Measurements from ENCODE around the gene SMYD3. TPM values are rescaled to one million over a fixed set of nuclear protein-coding genes. Genes with fewer than 3 reads are reported as not detected.
"Not testable (repeated sequence)": the region's sequence is repeated elsewhere in the genome, so short reads cannot be mapped to it uniquely, and the experiment has no call there.

The SMYD3 gene
- total RNA-seq, 2 experiments from 2014 or later = 22.6 to 27.0 TPM

GRCh38 chr1:245963649-245964048 is 543.4 kb downstream of the SMYD3 start:
- H3K27me3 Mint-ChIP-seq = no peaks in the 10 kb centered on the region

GRCh38 chr1:245962453-245962852 is 544.6 kb downstream of the SMYD3 start:
- no peak overlapping the region for H3K27ac Mint-ChIP-seq
- no peak overlapping the region for H3K4me3 Mint-ChIP-seq
- ATAC-seq (ENCODE audit: low read depth) (no peak), DNase-seq (no peak)
- H3K36me3 Mint-ChIP-seq = no peaks in the 10 kb centered on the region
- POLR2A ChIA-PET = no interaction called here
- H3K27me3 Mint-ChIP-seq = no peaks in the 10 kb centered on the region
- H3K9me3 Mint-ChIP-seq = peaks cover 1% of the 10 kb centered on the region
- H3K4me1 Mint-ChIP-seq = peaks cover 3% of the 10 kb centered on the region

More at GRCh38 chr1:245963649-245964048, 543.4 kb downstream of the SMYD3 start:
- DNase-seq (no peak), ATAC-seq (ENCODE audit: low read depth) (no peak)
- Mint-ChIP-seq H3K4me1 (peaks cover 3% of the 10 kb centered on the region), H3K9me3 (peaks cover 1% of the 10 kb centered on the region), H3K36me3 (no peaks in the 10 kb centered on the region), H3K4me3 (no peak overlapping the region), H3K27ac (no peak overlapping the region)
- POLR2A ChIA-PET = no interaction called here

GRCh38 chr1:245961137-245961540 is 545.9 kb downstream of the SMYD3 start:
- no peaks in the 10 kb centered on the region for H3K27me3 Mint-ChIP-seq
- no peak overlapping the region for H3K27ac Mint-ChIP-seq
- peaks cover 3% of the 10 kb centered on the region for H3K4me1 Mint-ChIP-seq
- no peaks in the 10 kb centered on the region for H3K36me3 Mint-ChIP-seq
- POLR2A ChIA-PET = no interaction called here
- H3K4me3 Mint-ChIP-seq = no peak overlapping the region
- DNase-seq (no peak), ATAC-seq (ENCODE audit: low read depth) (no peak)
- H3K9me3 Mint-ChIP-seq = peaks cover 1% of the 10 kb centered on the region

GRCh38 chr1:245960171-245960570 is 546.9 kb downstream of the SMYD3 start:
- ATAC-seq (ENCODE audit: low read depth) = no peak

GRCh38 chr1:245958016-245958415 is 549.1 kb downstream of the SMYD3 start:
- ATAC-seq (ENCODE audit: low read depth) (no peak), DNase-seq (no peak)
- Mint-ChIP-seq H3K4me3 (no peak overlapping the region), H3K27ac (no peak overlapping the region), H3K4me1 (peaks cover 16% of the 10 kb centered on the region), H3K9me3 (peaks cover 1% of the 10 kb centered on the region), H3K27me3 (no peaks in the 10 kb centered on the region), H3K36me3 (no peaks in the 10 kb centered on the region)
- POLR2A ChIA-PET = no interaction called here

More at GRCh38 chr1:245960171-245960570, 546.9 kb downstream of the SMYD3 start:
- POLR2A ChIA-PET = no interaction called here
- Mint-ChIP-seq H3K36me3 (no peaks in the 10 kb centered on the region), H3K27ac (no peak overlapping the region), H3K4me1 (peaks cover 3% of the 10 kb centered on the region), H3K4me3 (no peak overlapping the region), H3K9me3 (peaks cover 1% of the 10 kb centered on the region), H3K27me3 (no peaks in the 10 kb centered on the region)
- no peak for DNase-seq

GRCh38 chr1:245957427-245957826 is 549.7 kb downstream of the SMYD3 start:
- Mint-ChIP-seq H3K36me3 (no peaks in the 10 kb centered on the region), H3K27me3 (no peaks in the 10 kb centered on the region), H3K27ac (no peak overlapping the region), H3K4me1 (peaks cover 18% of the 10 kb centered on the region), H3K4me3 (no peak overlapping the region), H3K9me3 (peaks cover 1% of the 10 kb centered on the region)
- no peak for ATAC-seq (ENCODE audit: low read depth)
- POLR2A ChIA-PET = no interaction called here
- no peak for DNase-seq

GRCh38 chr1:245956225-245956624 is 550.9 kb downstream of the SMYD3 start:
- DNase-seq (no peak), ATAC-seq (ENCODE audit: low read depth) (peak; percentile 89)
- peaks cover 1% of the 10 kb centered on the region for H3K9me3 Mint-ChIP-seq
- peaks cover 21% of the 10 kb centered on the region for H3K4me1 Mint-ChIP-seq
- no peaks in the 10 kb centered on the region for H3K36me3 Mint-ChIP-seq
- POLR2A ChIA-PET = no interaction called here
- H3K4me3 Mint-ChIP-seq = no peak overlapping the region
- H3K27ac Mint-ChIP-seq = no peak overlapping the region
- H3K27me3 Mint-ChIP-seq = no peaks in the 10 kb centered on the region

GRCh38 chr1:245953876-245954660 is 553.0 kb downstream of the SMYD3 start:
- Mint-ChIP-seq H3K4me3 (peak overlapping the region; percentile 81), H3K4me1 (peaks cover 19% of the 10 kb centered on the region), H3K9me3 (no peaks in the 10 kb centered on the region), H3K36me3 (no peaks in the 10 kb centered on the region), H3K27me3 (no peaks in the 10 kb centered on the region), H3K27ac (peak overlapping the region; percentile 92)
- DNase-seq (peak; percentile 42), ATAC-seq (ENCODE audit: low read depth) (peak; percentile 6)
- POLR2A ChIA-PET = interaction anchor here (0.6 kb wide), 1 partner anchor 69 kb away, joined by 3 read pairs; no protein-coding TSS in a partner anchor

- Mint-ChIP-seq H3K27ac (peak overlapping the region; percentile 79), H3K4me1 (peaks cover 19% of the 10 kb centered on the region), H3K4me3 (peak overlapping the region; percentile 48), H3K9me3 (no peaks in the 10 kb centered on the region), H3K36me3 (no peaks in the 10 kb centered on the region), H3K27me3 (no peaks in the 10 kb centered on the region)
- POLR2A ChIA-PET = no interaction called here
- ATAC-seq (ENCODE audit: low read depth) = no peak
- DNase-seq = no peak
Measured at GRCh38 chr1:245952383-245953026, 554.6 kb downstream of the SMYD3 start.

- Mint-ChIP-seq H3K4me3 (no peak overlapping the region), H3K27ac (peak overlapping the region; percentile 4), H3K9me3 (peaks cover 2% of the 10 kb centered on the region), H3K4me1 (peaks cover 6% of the 10 kb centered on the region), H3K27me3 (peaks cover 2% of the 10 kb centered on the region), H3K36me3 (peaks cover 2% of the 10 kb centered on the region)
- POLR2A ChIA-PET = no interaction called here
- ATAC-seq (ENCODE audit: low read depth) (no peak), DNase-seq (no peak)
Measured at GRCh38 chr1:245948786-245949185, 558.3 kb downstream of the SMYD3 start.

GRCh38 chr1:245946905-245947304 is 560.2 kb downstream of the SMYD3 start:
- Mint-ChIP-seq H3K36me3 (peaks cover 2% of the 10 kb centered on the region), H3K4me3 (no peak overlapping the region), H3K27ac (no peak overlapping the region), H3K27me3 (peaks cover 2% of the 10 kb centered on the region), H3K9me3 (peaks cover 2% of the 10 kb centered on the region), H3K4me1 (peaks cover 12% of the 10 kb centered on the region)
- DNase-seq (no peak), ATAC-seq (ENCODE audit: low read depth) (no peak)
- POLR2A ChIA-PET = no interaction called here

- H3K27ac Mint-ChIP-seq; H3K27me3 Mint-ChIP-seq; H3K9me3 Mint-ChIP-seq; H3K4me3 Mint-ChIP-seq; ATAC-seq (ENCODE audit: low read depth); H3K36me3 Mint-ChIP-seq; DNase-seq; POLR2A ChIA-PET: not testable (repeated sequence)
- peaks cover 17% of the 10 kb centered on the region for H3K4me1 Mint-ChIP-seq
Measured at GRCh38 chr1:245945136-245945535, 561.9 kb downstream of the SMYD3 start.

- H3K4me3 Mint-ChIP-seq = peak overlapping the region; percentile 21
- DNase-seq (no peak), ATAC-seq (ENCODE audit: low read depth) (peak; percentile 39)
Measured at GRCh38 chr1:245942856-245943255, 564.2 kb downstream of the SMYD3 start.

GRCh38 chr1:245941771-245942170 is 565.3 kb downstream of the SMYD3 start:
- POLR2A ChIA-PET; DNase-seq; H3K4me3 Mint-ChIP-seq; H3K9me3 Mint-ChIP-seq; H3K27ac Mint-ChIP-seq; H3K27me3 Mint-ChIP-seq; ATAC-seq (ENCODE audit: low read depth); H3K36me3 Mint-ChIP-seq: not testable (repeated sequence)
- H3K4me1 Mint-ChIP-seq = peaks cover 17% of the 10 kb centered on the region

More at GRCh38 chr1:245942856-245943255, 564.2 kb downstream of the SMYD3 start:
- Mint-ChIP-seq H3K36me3 (peaks cover 2% of the 10 kb centered on the region), H3K9me3 (peaks cover 2% of the 10 kb centered on the region), H3K4me1 (peaks cover 17% of the 10 kb centered on the region), H3K27me3 (peaks cover 2% of the 10 kb centered on the region), H3K27ac (peak overlapping the region; percentile 27)
- POLR2A ChIA-PET = interaction anchor here (0.6 kb wide), 1 partner anchor 984 kb away, joined by 3 read pairs; no protein-coding TSS in a partner anchor

Data from activated naive CD8-positive, alpha-beta T cell treated with anti-CD3 and anti-CD28 coated beads, Interleukin-2, amount 10 ng/mL, durations not matched to agents 7 days and 5 days (primary cell).